HG02798 (cell line): ENCODE results near the gene GOLGB1.
"Not testable (repeated sequence)": the region's sequence is repeated elsewhere in the genome, so short reads cannot be mapped to it uniquely, and the experiment has no call there.

ENCODE experiments used
- ATAC-seq: cut with Tn5 transposase; IDR thresholded peaks from one replicate; pipeline ENCODE4 v1.9.1; 2021; ENCODE audit warnings: mild to moderate bottlenecking; ENCODE audit not compliant: unreplicated experiment, poor library complexity

The GOLGB1 gene

GRCh38 chr3:121692010-121692699 lies 57.4 kb downstream of the GOLGB1 start:
- no peak for ATAC-seq

- ATAC-seq: peak; percentile 64
These were observed 58.6 kb downstream of the GOLGB1 start for GRCh38 chr3:121690777-121691405.

GRCh38 chr3:121688747-121689146 lies 60.8 kb downstream of the GOLGB1 start:
- ATAC-seq: not testable (repeated sequence)

- ATAC-seq: no peak
These were observed 67.7 kb downstream of the GOLGB1 start for GRCh38 chr3:121681792-121682191.

GRCh38 chr3:121677141-121677540 lies 72.4 kb downstream of the GOLGB1 start:
- no peak for ATAC-seq

- no peak for ATAC-seq
These were observed 78.9 kb downstream of the GOLGB1 start for GRCh38 chr3:121670676-121671075.

- ATAC-seq: no peak
These were observed 82.2 kb downstream of the GOLGB1 start for GRCh38 chr3:121667333-121667732.

- ATAC-seq: no peak
These were observed 84.1 kb downstream of the GOLGB1 start for GRCh38 chr3:121665488-121665887.

- no peak for ATAC-seq
These were observed 86.2 kb downstream of the GOLGB1 start for GRCh38 chr3:121663171-121663847.

- no peak for ATAC-seq
These were observed 86.8 kb downstream of the GOLGB1 start for GRCh38 chr3:121662742-121663141.

- ATAC-seq: no peak
These were observed 88.2 kb downstream of the GOLGB1 start for GRCh38 chr3:121661376-121661775.

GRCh38 chr3:121660356-121661171 lies 89.0 kb downstream of the GOLGB1 start, which contains the start of gene HCLS1:
Gene HCLS1, minus strand, starts transcription at chr3:121660903. Its CDS starts 2,556 bp downstream, at chr3:121658347.
- ATAC-seq: peak; percentile 87

- no peak for ATAC-seq
These were observed 90.0 kb downstream of the GOLGB1 start for GRCh38 chr3:121659586-121659985.

GRCh38 chr3:121658716-121659435 lies 90.7 kb downstream of the GOLGB1 start:
- ATAC-seq: no peak

- peak; percentile 67 for ATAC-seq
These were observed 94.8 kb downstream of the GOLGB1 start for GRCh38 chr3:121654493-121655385.

- ATAC-seq: no peak
These were observed 97.9 kb downstream of the GOLGB1 start for GRCh38 chr3:121651684-121652083.

- no peak for ATAC-seq
These were observed 99.9 kb downstream of the GOLGB1 start for GRCh38 chr3:121649645-121650044.

GRCh38 chr3:121648219-121648958 lies 101.2 kb downstream of the GOLGB1 start:
- no peak for ATAC-seq
